ENCODE measurements around the gene RNF223.
"Not testable (repeated sequence)": the region's sequence is repeated elsewhere in the genome, so short reads cannot be mapped to it uniquely, and the experiment has no call there.

The RNF223 gene

GRCh38 chr1:1085911-1086841 lies 12.1 kb upstream of the RNF223 start:
- DNase-seq = no peak

DNA sequence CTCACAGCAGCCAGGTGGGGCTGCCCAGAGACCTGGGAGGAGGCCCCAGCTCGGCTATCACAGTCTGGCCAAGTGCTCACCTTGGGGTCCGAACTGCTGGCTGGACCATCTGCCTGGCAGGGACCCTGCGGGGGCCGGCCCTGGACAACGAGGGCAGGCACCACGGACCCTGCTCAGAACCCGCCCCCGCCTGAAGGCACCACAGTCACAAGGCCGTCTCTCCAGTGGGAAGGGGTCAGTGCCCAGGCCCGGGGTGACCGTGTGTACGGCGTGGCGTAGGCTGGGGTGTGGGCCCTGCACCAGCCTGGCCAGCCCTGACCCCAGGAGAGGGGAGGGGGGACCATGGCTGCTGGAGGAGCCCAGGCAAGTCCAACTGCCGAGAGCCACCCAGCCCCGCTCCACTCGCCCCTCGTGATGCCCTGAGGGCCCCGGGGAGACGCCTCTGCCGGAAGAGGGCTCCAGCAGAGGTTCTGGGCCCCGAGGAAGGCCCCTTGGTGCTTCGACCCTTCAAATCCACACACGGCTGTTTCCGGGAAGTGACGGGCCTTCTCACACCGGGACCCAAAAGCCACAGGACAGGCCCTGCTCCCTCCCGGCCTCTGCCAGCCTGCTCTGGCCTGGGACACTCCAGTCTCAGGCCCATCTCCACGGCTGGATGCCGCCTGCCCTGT lies 11.2 kb upstream of the RNF223 start:
- DNase-seq = no peak

- DNase-seq = no peak
Observed at GRCh38 chr1:1084372-1085170, 10.5 kb upstream of the RNF223 start.

DNA sequence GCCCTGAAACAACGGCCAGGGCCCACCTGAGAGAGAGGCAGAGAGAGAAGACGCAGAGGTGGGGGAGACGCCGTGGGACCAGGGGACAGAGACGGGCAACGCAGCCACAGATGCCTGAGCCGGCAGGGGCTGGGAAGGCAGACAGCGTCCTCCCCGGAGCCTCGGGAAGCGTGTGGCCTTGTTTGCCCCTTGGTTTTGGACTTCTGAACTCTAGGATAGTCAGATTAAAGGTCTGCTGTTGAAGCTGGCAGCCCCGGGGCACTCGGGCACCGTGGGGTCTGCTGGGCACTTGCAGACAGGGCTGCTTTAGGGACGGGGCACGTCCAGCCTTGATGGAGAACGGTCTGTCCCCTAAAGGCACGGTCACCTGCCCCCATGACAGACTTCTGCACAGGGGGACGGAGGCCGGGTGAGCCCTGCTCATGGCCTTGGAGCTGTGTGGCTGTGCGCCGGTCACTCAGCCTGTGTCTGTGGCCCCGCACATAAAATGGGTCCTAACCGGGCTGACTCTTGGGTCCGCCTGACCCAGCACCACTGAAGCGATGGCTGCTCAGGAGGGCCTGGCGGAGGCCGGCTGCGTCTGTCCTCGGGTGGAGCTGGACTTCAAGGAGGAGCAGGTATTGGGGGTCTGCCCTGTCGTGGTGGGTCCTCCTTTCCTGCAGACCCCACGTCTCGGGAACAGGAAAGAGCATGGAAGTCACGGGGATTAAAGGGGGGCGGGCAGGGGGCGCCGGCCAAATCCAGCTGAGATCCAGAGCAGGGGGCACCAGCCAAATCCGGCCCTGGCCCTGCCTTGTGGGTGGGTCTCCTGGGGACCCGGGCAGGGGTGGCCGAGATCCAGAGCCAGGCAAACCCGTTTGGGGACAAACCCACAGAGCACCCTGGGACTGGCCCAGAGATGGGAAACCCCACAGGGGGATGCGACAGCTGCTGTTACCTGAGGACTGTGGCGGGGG lies 9.6 kb upstream of the RNF223 start:
- no peak for DNase-seq

GRCh38 chr1:1082776-1083415 lies 8.8 kb upstream of the RNF223 start:
- DNase-seq = no peak

GRCh38 chr1:1082239-1082775 lies 8.2 kb upstream of the RNF223 start:
- no peak for DNase-seq

GRCh38 chr1:1081311-1082238 lies 7.5 kb upstream of the RNF223 start:
- no peak for DNase-seq

GRCh38 chr1:1080951-1081310 lies 6.8 kb upstream of the RNF223 start:
- DNase-seq = no peak

DNA sequence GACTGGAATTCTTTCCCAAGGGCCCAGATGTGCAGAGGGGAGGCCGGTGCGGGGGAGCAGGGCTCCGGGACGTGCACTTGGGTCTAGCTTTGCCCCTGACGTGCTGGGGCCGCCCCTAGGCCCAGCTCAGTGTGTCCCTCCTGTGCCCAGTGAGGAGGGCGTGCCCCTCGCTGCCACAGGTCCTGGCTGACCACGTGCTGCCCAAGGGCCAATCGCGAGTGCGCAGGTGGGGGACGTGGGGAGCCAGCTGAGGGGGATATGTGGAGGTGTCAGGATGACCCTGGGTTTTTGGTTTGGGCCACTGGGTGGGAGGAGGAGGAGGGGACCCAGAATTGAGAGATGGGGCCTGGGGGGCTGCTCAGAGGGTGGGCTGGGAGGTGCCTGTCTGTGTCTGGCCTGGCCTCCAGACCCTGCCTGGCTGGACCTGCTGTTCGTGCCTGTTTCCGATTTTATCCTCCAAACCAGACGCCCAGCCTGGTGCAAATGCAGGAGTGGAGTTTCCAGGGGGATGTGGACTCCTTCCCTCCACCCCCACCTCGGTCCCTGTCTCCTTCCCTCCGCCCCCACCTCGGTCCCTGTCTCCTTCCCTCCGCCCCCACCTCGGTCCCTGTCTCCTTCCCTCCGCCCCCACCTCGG lies 6.1 kb upstream of the RNF223 start:
- DNase-seq = no peak

DNA sequence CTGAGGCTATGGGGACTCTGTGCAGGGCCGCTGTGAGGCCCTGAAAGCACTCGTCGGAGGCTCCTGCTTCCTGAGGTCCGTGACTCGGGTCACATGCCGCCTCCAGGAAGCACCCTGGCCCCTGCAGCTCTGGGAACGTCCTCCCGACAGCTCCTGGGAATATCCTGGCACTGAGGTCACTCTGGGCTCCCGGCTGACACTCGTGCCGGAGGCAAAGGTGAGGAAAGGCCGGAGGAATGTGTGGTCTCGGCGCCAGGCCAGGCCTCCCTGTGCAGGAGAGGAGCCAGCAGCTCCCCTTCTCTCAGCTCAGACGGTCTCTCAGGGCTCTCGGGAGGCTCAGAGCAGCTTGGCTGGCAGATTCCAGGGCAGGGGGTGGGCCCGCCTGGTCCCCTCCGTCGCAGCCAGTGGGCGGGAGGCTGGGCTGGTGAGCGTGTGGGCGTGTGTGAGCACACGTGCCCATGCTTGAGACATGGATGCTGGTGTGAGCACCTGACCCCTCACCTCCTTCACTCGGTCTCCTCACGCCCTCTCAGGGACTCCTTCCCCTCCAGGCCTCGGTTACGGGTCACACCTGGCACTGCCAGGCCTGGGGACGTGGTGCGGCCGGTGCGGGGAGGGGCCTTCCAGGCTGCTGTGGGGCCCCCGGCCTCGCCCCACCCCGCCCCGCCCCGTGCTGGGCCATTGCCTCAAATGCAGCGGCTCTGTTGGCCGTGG lies 5.5 kb upstream of the RNF223 start:
- peak; percentile 28 for DNase-seq

DNA sequence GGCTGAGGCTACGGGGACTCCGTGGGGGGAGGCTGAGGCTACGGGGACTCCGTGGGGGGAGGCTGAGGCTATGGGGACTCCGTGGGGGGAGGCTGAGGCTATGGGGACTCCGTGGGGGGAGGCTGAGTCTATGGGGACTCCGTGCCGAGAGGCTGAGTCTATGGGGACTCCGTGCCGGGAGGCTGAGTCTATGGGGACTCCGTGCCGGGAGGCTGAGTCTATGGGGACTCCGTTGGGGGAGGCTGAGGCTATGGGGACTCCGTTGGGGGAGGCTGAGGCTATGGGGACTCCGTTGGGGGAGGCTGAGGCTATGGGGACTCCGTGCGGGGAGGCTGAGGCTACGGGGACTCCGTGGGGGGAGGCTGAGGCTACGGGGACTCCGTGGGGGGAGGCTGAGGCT lies 3.3 kb upstream of the RNF223 start:
- DNase-seq = not testable (repeated sequence)

GRCh38 chr1:1075148-1075935 lies 1.2 kb upstream of the RNF223 start:
- no peak for DNase-seq

DNA sequence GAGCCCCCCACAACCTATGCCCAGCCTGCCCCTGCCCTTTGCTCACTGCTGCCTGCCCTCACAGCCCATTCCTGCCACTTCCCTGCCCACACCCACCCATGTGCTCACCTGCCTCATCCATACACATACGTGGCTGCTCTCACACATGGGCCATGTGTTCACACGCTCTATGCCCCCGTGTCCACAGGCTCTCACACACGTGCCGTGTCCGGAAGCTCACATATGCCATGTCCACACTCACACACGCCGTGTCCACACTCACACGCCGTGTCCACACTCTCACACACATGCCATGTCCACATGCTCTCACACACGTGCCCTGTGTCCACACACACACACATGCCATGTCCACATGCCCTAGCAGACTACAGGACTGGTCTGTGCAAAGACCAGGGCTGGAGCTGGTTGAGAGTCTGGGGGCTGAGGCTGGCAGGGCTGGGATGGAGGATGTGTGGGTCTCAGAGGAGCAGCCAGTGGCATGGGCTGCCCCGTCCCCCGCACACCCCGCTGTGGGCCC lies 583 bp upstream of the RNF223 start:
- no peak for DNase-seq

DNA sequence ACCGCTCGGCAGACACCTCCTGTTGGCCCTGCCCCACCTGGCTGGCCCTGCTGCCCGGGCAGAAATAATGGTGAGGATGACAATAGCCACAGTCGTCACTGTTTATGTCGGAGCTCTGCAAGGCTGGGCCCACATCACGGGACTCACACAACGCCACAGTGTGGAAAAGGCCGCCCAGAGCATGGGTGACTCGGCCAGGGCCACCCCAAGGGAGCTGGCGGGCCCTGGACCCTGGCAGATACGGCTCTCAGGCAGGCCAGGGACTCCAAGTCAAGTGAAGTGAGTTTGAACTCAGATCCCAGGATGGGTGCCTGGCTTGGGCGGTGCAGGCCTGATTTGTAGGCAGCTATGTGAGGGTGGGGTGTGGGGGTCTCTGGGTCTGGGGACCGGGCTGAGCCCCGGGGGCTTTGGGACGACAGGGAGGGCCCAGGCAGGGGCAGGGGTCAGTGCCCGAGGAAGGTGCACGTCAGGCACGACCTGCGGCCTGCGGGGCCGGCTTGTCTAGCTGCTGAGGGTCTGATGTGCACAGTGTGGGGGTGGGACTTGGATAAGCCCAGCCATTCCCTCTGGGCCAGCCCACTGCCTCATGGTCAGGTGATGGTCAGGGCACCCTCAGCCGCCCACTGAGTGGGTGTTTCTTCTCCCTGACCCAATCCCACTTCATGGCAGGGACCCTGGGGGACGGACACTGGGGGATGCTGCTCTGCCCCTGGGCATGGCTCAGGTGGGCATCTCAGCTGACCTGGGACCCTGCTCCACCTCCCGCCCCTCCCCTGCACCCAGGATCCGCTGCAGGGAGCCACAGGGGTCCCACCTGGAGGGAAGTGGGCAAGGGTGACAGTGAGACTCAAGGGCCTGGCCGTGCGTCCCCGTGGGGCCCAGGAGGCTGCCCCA lies 1.0 kb downstream of the RNF223 start:
- no peak for DNase-seq

DNA sequence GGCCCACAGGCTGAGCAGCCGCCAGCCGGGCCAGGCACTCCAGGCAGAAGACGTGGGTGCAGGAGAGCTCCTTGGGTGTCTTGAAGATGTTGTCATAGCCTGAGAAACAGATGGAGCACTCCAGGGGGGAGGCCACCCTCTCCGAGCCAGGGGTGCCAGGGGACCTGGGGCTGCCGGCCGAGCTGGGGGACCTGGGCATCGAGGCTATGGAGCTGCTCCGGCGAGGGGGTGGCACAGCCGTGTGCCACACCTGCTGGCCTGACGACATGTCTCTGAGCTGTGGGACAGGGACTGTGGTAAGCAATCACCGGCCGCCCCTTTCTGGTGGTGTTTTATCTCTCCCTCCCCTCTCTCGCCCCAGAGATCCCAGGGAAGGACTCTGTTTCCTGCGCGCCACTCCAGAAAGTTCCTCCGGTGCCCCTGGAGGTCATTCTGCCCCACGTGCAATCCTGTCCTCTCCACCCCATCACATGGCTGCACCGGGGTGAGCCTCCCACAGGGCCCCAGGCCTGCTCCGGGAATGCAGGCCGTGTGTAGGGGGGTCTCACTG lies 1.7 kb downstream of the RNF223 start:
- DNase-seq = no peak

DNA sequence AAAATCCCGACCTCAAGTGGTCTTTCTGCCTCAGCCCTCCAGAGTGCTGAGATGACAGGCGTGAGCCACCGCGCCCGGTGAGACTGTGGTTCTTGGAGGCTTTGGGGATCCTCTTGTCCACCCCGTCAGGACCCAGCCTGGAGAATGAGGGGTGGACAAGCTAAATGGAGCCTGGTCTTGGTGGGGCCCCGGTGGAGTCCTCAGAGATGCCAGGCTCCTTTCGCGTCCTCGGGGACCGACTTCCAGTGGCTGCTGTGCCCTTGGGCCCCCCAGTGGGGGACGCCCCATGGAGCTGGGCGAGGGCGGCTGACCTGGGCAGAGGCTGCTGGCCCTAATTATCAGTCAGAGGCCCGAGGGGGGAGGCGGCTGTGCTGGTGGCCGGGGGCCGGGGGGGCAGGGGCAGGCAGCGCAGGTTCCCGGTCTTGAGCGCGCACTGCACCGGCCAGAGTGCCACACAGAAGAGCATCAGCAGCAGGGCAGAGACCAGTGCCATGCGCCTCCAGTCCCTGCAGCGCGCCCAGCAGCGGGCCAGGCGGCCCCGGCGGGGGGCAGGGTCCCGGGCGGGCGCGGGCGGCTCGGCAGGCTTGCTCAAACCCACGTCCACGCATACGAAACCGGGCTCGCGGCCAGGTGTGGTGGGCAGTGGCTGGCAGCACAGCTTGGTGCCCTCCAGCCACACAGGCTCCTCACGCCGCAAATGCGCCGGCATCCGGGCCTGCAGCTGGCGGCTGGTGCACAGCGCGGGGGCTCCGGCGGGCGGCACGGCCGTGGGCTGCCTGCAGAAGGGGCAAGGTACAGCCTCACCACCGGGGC lies 2.4 kb downstream of the RNF223 start:
- DNase-seq = no peak
